ENCODE measurements around the gene KSR1.

GRCh38 chr17:27654136-27654535 is 197.9 kb downstream of the KSR1 start:
- TF ChIP-seq, protein P1, sequence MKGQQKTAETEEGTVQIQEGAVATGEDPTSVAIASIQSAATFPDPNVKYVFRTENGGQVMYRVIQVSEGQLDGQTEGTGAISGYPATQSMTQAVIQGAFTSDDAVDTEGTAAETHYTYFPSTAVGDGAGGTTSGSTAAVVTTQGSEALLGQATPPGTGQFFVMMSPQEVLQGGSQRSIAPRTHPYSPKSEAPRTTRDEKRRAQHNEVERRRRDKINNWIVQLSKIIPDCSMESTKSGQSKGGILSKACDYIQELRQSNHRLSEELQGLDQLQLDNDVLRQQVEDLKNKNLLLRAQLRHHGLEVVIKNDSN (IDR thresholded peaks at IDR 0.05), result no peak
- TF ChIP-seq TAF1 (IDR thresholded peaks at IDR 0.05; ENCODE audit: low read depth), result no peak
- no peak for TF ChIP-seq RAD21 (IDR thresholded peaks at IDR 0.05; ENCODE audit: low read depth)
- no peak for TF ChIP-seq CEBPB (IDR thresholded peaks at IDR 0.05)
- no peak for TF ChIP-seq EP300 (IDR thresholded peaks at IDR 0.05; ENCODE audit: borderline replicate concordance)
- no peak for TF ChIP-seq MAX (IDR thresholded peaks at IDR 0.05)
- TF ChIP-seq YY1 (IDR thresholded peaks at IDR 0.05; ENCODE audit: low read depth), result no peak
- TF ChIP-seq CREB1 (IDR thresholded peaks at IDR 0.05; ENCODE audit: low read depth), result no peak
- TF ChIP-seq FOXM1 (IDR thresholded peaks at IDR 0.05; ENCODE audit: borderline replicate concordance, low read depth), result no peak
- no peak for TF ChIP-seq TCF12 (IDR thresholded peaks at IDR 0.05; ENCODE audit: low read depth)
- no peak for TF ChIP-seq TEAD4 (IDR thresholded peaks at IDR 0.05)
- no peak for TF ChIP-seq ZBTB7A (IDR thresholded peaks at IDR 0.05; ENCODE audit: low read depth)
- no peak for TF ChIP-seq EGR1 (IDR thresholded peaks at IDR 0.05)
- TF ChIP-seq, protein P2, sequence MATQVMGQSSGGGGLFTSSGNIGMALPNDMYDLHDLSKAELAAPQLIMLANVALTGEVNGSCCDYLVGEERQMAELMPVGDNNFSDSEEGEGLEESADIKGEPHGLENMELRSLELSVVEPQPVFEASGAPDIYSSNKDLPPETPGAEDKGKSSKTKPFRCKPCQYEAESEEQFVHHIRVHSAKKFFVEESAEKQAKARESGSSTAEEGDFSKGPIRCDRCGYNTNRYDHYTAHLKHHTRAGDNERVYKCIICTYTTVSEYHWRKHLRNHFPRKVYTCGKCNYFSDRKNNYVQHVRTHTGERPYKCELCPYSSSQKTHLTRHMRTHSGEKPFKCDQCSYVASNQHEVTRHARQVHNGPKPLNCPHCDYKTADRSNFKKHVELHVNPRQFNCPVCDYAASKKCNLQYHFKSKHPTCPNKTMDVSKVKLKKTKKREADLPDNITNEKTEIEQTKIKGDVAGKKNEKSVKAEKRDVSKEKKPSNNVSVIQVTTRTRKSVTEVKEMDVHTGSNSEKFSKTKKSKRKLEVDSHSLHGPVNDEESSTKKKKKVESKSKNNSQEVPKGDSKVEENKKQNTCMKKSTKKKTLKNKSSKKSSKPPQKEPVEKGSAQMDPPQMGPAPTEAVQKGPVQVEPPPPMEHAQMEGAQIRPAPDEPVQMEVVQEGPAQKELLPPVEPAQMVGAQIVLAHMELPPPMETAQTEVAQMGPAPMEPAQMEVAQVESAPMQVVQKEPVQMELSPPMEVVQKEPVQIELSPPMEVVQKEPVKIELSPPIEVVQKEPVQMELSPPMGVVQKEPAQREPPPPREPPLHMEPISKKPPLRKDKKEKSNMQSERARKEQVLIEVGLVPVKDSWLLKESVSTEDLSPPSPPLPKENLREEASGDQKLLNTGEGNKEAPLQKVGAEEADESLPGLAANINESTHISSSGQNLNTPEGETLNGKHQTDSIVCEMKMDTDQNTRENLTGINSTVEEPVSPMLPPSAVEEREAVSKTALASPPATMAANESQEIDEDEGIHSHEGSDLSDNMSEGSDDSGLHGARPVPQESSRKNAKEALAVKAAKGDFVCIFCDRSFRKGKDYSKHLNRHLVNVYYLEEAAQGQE (IDR thresholded peaks at IDR 0.05; ENCODE audit: low read depth), result no peak
